Heart left ventricle (tissue), 13 donors: ENCODE data around the gene GNAQ.

Experiments
- CTCF ChIP-seq, 12 donors: fragments of 200-600 bp; sonication (generic) in 4 of 12; IDR thresholded peaks; one replicate each; pipeline versions ENCODE4 v1.5.0 to v1.8.0; 2018 to 2022; ENCODE audit warnings: antibody characterized with exemption in 12 of 12, mild to moderate bottlenecking in 5 of 12
- POLR2A ChIP-seq, 2 donors: fragments of 450-650 bp; IDR thresholded peaks; one replicate each; pipeline ENCODE4 v1.6.1; 2017; ENCODE audit warnings: antibody characterized with exemption in 2 of 2, mild to moderate bottlenecking in 2 of 2, moderate library complexity in 2 of 2
- donor health status: ischemic (EF 13 %, LVEDD 7.1; RV severe dilation, severe dysfunction).
- donor health status: DM: no; HTN: yes; CAD: no.
- donor health status: DM: no; HTN: no; CAD: no.
- donor health status: ischemic (EF 25% LVEDD 6.9; RV normal size, moderate dysfunction).
- donor health status: ischemic (EF 25% LVEDD 5.7; RV mildly dilated, moderate dysfunction).
- donor health status: ischemic (EF 35%, LVEDD 5.7; RV mildly dilated, moderate dysfunction).
- donor health status: nonischemic (EF 11% LVEDD 7.7; RV severe dilation, severe dysfunction).
- donor health status: DM: yes; HTN: yes; CAD: no.
- donor health status: PGD.
- donor health status: ischemic (EF 29% LVEDD 5.4; RV normal size, mild dysfunction).
- donor health status: nonischemic (EF 23%, LVEDD 6.1; RV moderate dilation, normal function).

- TF ChIP-seq CTCF (IDR thresholded peaks at IDR 0.05), result no peak
- no peak for TF ChIP-seq POLR2A (IDR thresholded peaks at IDR 0.05)
These were observed 51.0 kb downstream of the GNAQ start for GRCh38 chr9:77980622-77981021.
